Trophoblast cell (in vitro differentiated cells and primary cell): ENCODE results near the gene CACNA1I.

Experiments used
- DNase-seq, 2 donors: peaks; one replicate each; pipeline ENCODE4 v3.0.0-alpha.2; 2016
- H2AFZ ChIP-seq: 2 replicates; pipeline ENCODE4 v1.6.1; 2013; ENCODE audit warnings: low read length, moderate library complexity, mild to moderate bottlenecking; ENCODE audit not compliant: insufficient read depth, poor library complexity
- H2AK5ac ChIP-seq: 2 replicates; pipeline ENCODE4 v1.6.1; 2013; ENCODE audit warnings: mild to moderate bottlenecking, low read length
- H2BK120ac ChIP-seq: 2 replicates; pipeline ENCODE4 v1.6.1; 2013; ENCODE audit warnings: low read length, mild to moderate bottlenecking, moderate library complexity; ENCODE audit not compliant: insufficient read depth, poor library complexity
- H2BK12ac ChIP-seq: 2 replicates; pipeline ENCODE4 v1.6.1; 2013; ENCODE audit warnings: mild to moderate bottlenecking, low read length, moderate library complexity
- H2BK5ac ChIP-seq: 2 replicates; pipeline ENCODE4 v1.6.1; 2013; ENCODE audit warnings: low read length, low read depth, moderate library complexity, mild to moderate bottlenecking; ENCODE audit not compliant: poor library complexity
- H3K14ac ChIP-seq: 2 replicates; pipeline ENCODE4 v1.6.1; 2013; ENCODE audit warnings: mild to moderate bottlenecking, low read length
- H3K18ac ChIP-seq: 2 replicates; pipeline ENCODE4 v1.6.1; 2013; ENCODE audit warnings: mild to moderate bottlenecking, low read length
- H3K23ac ChIP-seq: 2 replicates; pipeline ENCODE4 v1.6.1; 2013; ENCODE audit warnings: low read length
- H3K27ac ChIP-seq: 2 replicates; pipeline ENCODE4 v1.5.1; 2013; ENCODE audit warnings: low read depth, mild to moderate bottlenecking, inconsistent platforms, low read length, moderate library complexity
- H3K27me3 ChIP-seq: 2 replicates; pipeline ENCODE4 v1.6.1; 2013; ENCODE audit warnings: inconsistent platforms, mild to moderate bottlenecking, low read length, moderate library complexity; ENCODE audit not compliant: insufficient read depth
- H3K36me3 ChIP-seq, 2 experiments: 1 replicate in 1 of 2; 2 replicates in 1 of 2; pipeline ENCODE4 v1.6.1; 2013; ENCODE audit warnings: low read length in 2 of 2, mild to moderate bottlenecking in 2 of 2, moderate library complexity in 1 of 2; ENCODE audit not compliant: insufficient read depth in 2 of 2, control insufficient read depth in 1 of 2
- H3K4ac ChIP-seq: 2 replicates; pipeline ENCODE4 v1.6.1; 2013; ENCODE audit warnings: low read depth, mild to moderate bottlenecking, low read length, moderate library complexity
- H3K4me1 ChIP-seq, 2 experiments: 1 replicate in 1 of 2; 2 replicates in 1 of 2; pipeline ENCODE4 v1.6.1; 2013; ENCODE audit warnings: low read length in 2 of 2, mild to moderate bottlenecking in 2 of 2, moderate library complexity in 1 of 2; ENCODE audit not compliant: insufficient read depth in 2 of 2, control insufficient read depth in 1 of 2
- H3K4me2 ChIP-seq: 2 replicates; pipeline ENCODE4 v1.6.1; 2013; ENCODE audit warnings: inconsistent platforms, mild to moderate bottlenecking, low read length, moderate library complexity
- H3K4me3 ChIP-seq: 2 replicates; pipeline ENCODE4 v1.5.1; 2013; ENCODE audit warnings: mild to moderate bottlenecking, low read depth, low read length, inconsistent platforms
- H3K79me1 ChIP-seq: one replicate; pipeline ENCODE4 v1.6.1; 2013; ENCODE audit warnings: low read length
- H3K79me2 ChIP-seq: 2 replicates; pipeline ENCODE4 v1.6.1; 2013; ENCODE audit warnings: low read length, mild to moderate bottlenecking; ENCODE audit not compliant: control insufficient read depth, insufficient read depth, poor library complexity
- H3K9ac ChIP-seq: 2 replicates; pipeline ENCODE4 v1.6.1; 2013; ENCODE audit warnings: mild to moderate bottlenecking, low read length
- H3K9me3 ChIP-seq: 2 replicates; pipeline ENCODE4 v1.6.1; 2013; ENCODE audit warnings: low read depth, mild to moderate bottlenecking, control low read depth, inconsistent platforms, low read length; ENCODE audit not compliant: insufficient read depth
- H4K12ac ChIP-seq: 2 replicates; pipeline ENCODE4 v1.6.1; 2013; ENCODE audit warnings: low read depth, mild to moderate bottlenecking, low read length, moderate library complexity
- H4K8ac ChIP-seq: 2 replicates; pipeline ENCODE4 v1.6.1; 2013; ENCODE audit warnings: low read depth, mild to moderate bottlenecking, low read length, moderate library complexity
- H4K91ac ChIP-seq: one replicate; pipeline ENCODE4 v1.6.1; 2013; ENCODE audit warnings: low read depth, mild to moderate bottlenecking, low read length, moderate library complexity
- WGBS: extraction: QIAGEN DNeasy Blood & Tissue Kit; methylation state at CpG from one replicate; pipeline ENCODE4 v1.1.7; 2013; ENCODE audit warnings: missing lambda C conversion rate; ENCODE audit not compliant: insufficient read length, insufficient coverage; ENCODE audit errors: extremely low coverage; 5-methylcytosine and 5-hydroxymethylcytosine counted together

The CACNA1I gene

GRCh38 chr22:39728236-39728860 is 157.8 kb downstream of the CACNA1I start:
- no peak for DNase-seq
- Histone ChIP-seq H3K4me2 (no peak overlapping the region), H3K9ac (no peak overlapping the region), H3K27ac (no peak overlapping the region), H3K23ac (no peak overlapping the region), H4K8ac (no peak overlapping the region), H3K9me3 (peaks cover 1% of the 10 kb centered on the region), H2AK5ac (no peak overlapping the region), H3K79me2 (no peaks in the 10 kb centered on the region), H4K12ac (no peak overlapping the region), H3K27me3 (no peaks in the 10 kb centered on the region), H3K18ac (no peak overlapping the region), H2BK12ac (no peak overlapping the region), H3K79me1 (no peaks in the 10 kb centered on the region), H3K4me3 (no peak overlapping the region), H3K14ac (no peak overlapping the region), H3K4ac (no peak overlapping the region), H3K36me3 (no peaks in the 10 kb centered on the region), H2AFZ (no peak overlapping the region), H2BK120ac (no peak overlapping the region), H3K4me1 (no peaks in the 10 kb centered on the region), H4K91ac (no peak overlapping the region), H2BK5ac (no peak overlapping the region)
- WGBS, result no CpG with 5 or more reads among the region's 12 CpGs

- H3K18ac ChIP-seq, result no peak overlapping the region
- no CpG with 5 or more reads among the region's 13 CpGs for whole genome bisulfite sequencing
- no peak for DNase-seq
- H3K27me3 ChIP-seq, result no peaks in the 10 kb centered on the region
- no peak overlapping the region for H4K8ac ChIP-seq
- H4K12ac ChIP-seq, result no peak overlapping the region
- no peak overlapping the region for H4K91ac ChIP-seq
- no peak overlapping the region for H2BK12ac ChIP-seq
- H2BK5ac ChIP-seq, result no peak overlapping the region
- no peak overlapping the region for H3K27ac ChIP-seq
- no peak overlapping the region for H3K9ac ChIP-seq
- H3K79me2 ChIP-seq, result no peaks in the 10 kb centered on the region
- H2AK5ac ChIP-seq, result no peak overlapping the region
- H3K9me3 ChIP-seq, result peaks cover 1% of the 10 kb centered on the region
- no peaks in the 10 kb centered on the region for H3K36me3 ChIP-seq
- H2AFZ ChIP-seq, result no peak overlapping the region
- no peak overlapping the region for H3K4me2 ChIP-seq
- no peak overlapping the region for H3K4me3 ChIP-seq
- H3K4ac ChIP-seq, result no peak overlapping the region
- H3K79me1 ChIP-seq, result no peaks in the 10 kb centered on the region
- H3K14ac ChIP-seq, result no peak overlapping the region
- no peak overlapping the region for H3K23ac ChIP-seq
- H3K4me1 ChIP-seq, result no peaks in the 10 kb centered on the region
- no peak overlapping the region for H2BK120ac ChIP-seq
Observed at GRCh38 chr22:39729141-39729934, 158.8 kb downstream of the CACNA1I start.

GRCh38 chr22:39731481-39731880 is 160.9 kb downstream of the CACNA1I start:
- DNase-seq, result no peak
- no peak overlapping the region for H3K27ac ChIP-seq
- no CpG with 5 or more reads among the region's 5 CpGs for WGBS

GRCh38 chr22:39731881-39732555 is 161.5 kb downstream of the CACNA1I start:
- Histone ChIP-seq H3K14ac (no peak overlapping the region), H2BK5ac (no peak overlapping the region), H2AFZ (no peak overlapping the region), H3K79me1 (no peaks in the 10 kb centered on the region), H2BK12ac (no peak overlapping the region), H4K8ac (no peak overlapping the region), H3K4me1 (no peaks in the 10 kb centered on the region), H3K23ac (no peak overlapping the region), H4K12ac (no peak overlapping the region), H3K27ac (no peak overlapping the region), H4K91ac (no peak overlapping the region), H3K9ac (no peak overlapping the region), H3K4ac (no peak overlapping the region), H3K79me2 (no peaks in the 10 kb centered on the region), H3K18ac (no peak overlapping the region), H3K9me3 (peaks cover 4% of the 10 kb centered on the region), H2AK5ac (no peak overlapping the region), H3K4me2 (no peak overlapping the region), H3K4me3 (no peak overlapping the region), H2BK120ac (no peak overlapping the region), H3K36me3 (no peaks in the 10 kb centered on the region), H3K27me3 (no peaks in the 10 kb centered on the region)
- no CpG with 5 or more reads among the region's 12 CpGs for WGBS
- DNase-seq, result no peak

More at GRCh38 chr22:39731481-39731880, 160.9 kb downstream of the CACNA1I start:
- Histone ChIP-seq H3K14ac (no peak overlapping the region), H3K79me1 (no peaks in the 10 kb centered on the region), H3K4me1 (no peaks in the 10 kb centered on the region), H2BK12ac (no peak overlapping the region), H4K8ac (no peak overlapping the region), H4K12ac (no peak overlapping the region), H4K91ac (no peak overlapping the region), H2AFZ (no peak overlapping the region), H3K18ac (no peak overlapping the region), H3K4me2 (no peak overlapping the region), H3K23ac (no peak overlapping the region), H3K9me3 (peaks cover 4% of the 10 kb centered on the region), H3K4ac (no peak overlapping the region), H3K79me2 (no peaks in the 10 kb centered on the region), H3K4me3 (no peak overlapping the region), H3K9ac (no peak overlapping the region), H3K27me3 (no peaks in the 10 kb centered on the region), H3K36me3 (no peaks in the 10 kb centered on the region), H2AK5ac (no peak overlapping the region), H2BK5ac (no peak overlapping the region), H2BK120ac (no peak overlapping the region)
